Measurements from ENCODE around the gene FAM43B. TPM values are rescaled to one million over a fixed set of nuclear protein-coding genes. Genes with fewer than 3 reads are reported as not detected.

FAM43B gene
- polyA plus RNA-seq, 3 donors: not detected

GRCh38 chr1:20597650-20598049 lies 45.3 kb downstream of the FAM43B start:
- intact Hi-C loops (cut with micrococcal nuclease): no loop called here
- TF ChIP-seq CTCF (IDR thresholded peaks at IDR 0.05): no peak
- H3K27ac ChIP-seq (ENCODE audit: low read depth in 1 of 2, low read length in 2 of 2): peak overlapping the region; percentile 58 to 87
- Mint-ChIP-seq H3K36me3 (peaks cover 52 to 73% of the 10 kb centered on the region in 2 donors), H3K27ac (peak overlapping the region; percentile 82 to 93 (median 91)), H3K4me3 (peak overlapping the region; percentile 60 to 66), H3K9me3 (peaks cover 0 to 2% (median 0%) of the 10 kb centered on the region in 7 donors), H3K27me3 (ENCODE audit: low read depth in 3 of 3) (peaks cover 0 to 1% (median 0%) of the 10 kb centered on the region in 3 donors), H3K4me1 (peaks cover 87% of the 10 kb centered on the region)
- H4K20me1 ChIP-seq (ENCODE audit: insufficient read depth, low read length): peaks cover 27% of the 10 kb centered on the region
- no peaks in the 10 kb centered on the region for H3K9me3 ChIP-seq (replicated peaks in 1 of 2; ENCODE audit: control insufficient read depth in 1 of 2, insufficient read depth in 1 of 2, low read length in 2 of 2)
- H3K4me1 ChIP-seq (ENCODE audit: control insufficient read depth in 1 of 2, insufficient read depth in 2 of 2, low read length in 2 of 2): peaks cover 61 to 84% of the 10 kb centered on the region in 2 donors
- no peak overlapping the region for H2AFZ ChIP-seq (ENCODE audit: insufficient read depth, low read depth, low read length, poor library complexity, severe bottlenecking)
- peaks cover 89% of the 10 kb centered on the region for H3K79me2 ChIP-seq (ENCODE audit: insufficient read depth, low read length)
- WGBS (ENCODE audit: insufficient coverage): no CpG with 5 or more reads among the region's 3 CpGs
- peak overlapping the region in 1 of 3 experiments; percentile 67 for H3K4me3 ChIP-seq (replicated peaks in 1 of 3; ENCODE audit: low read depth in 2 of 3, low read length in 3 of 3)
- DNase-seq: peak; percentile 25 to 54 (median 42)
- H3K27me3 ChIP-seq (ENCODE audit: control insufficient read depth in 2 of 2, insufficient read depth in 2 of 2, low read length in 2 of 2): no peaks in the 10 kb centered on the region
- H3K4me2 ChIP-seq (replicated peaks; ENCODE audit: extremely low read depth, low read length, poor library complexity, severe bottlenecking): peak overlapping the region; percentile 74
- peak overlapping the region; percentile 1 for H3K9ac ChIP-seq (ENCODE audit: insufficient read depth, low read length, poor library complexity, severe bottlenecking)
- peaks cover 26 to 54% of the 10 kb centered on the region in 2 donors for H3K36me3 ChIP-seq (replicated peaks in 1 of 2; ENCODE audit: control insufficient read depth in 1 of 2, insufficient read depth in 2 of 2, low read length in 2 of 2)

DNA sequence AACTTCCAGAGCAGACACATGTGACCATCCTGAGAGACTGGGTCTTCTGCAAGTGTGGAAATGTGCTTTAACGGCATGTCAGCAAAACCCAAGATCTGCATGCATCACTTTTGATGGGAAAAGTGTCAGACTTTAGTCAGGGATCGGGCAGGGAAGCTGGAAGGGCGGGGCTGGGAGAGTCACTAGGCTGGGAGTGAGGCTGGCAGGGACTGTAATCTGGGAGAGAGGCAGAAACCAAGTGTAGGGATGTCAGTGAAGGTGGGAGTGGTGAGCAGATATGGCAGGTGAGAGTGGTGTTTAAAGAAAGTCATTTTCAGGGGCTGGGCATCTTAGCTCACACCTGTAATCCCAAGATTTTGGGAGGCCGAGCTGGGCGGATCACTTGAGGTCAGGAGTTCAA lies 47.8 kb downstream of the FAM43B start:
- peaks cover 0 to 3% of the 10 kb centered on the region in 2 donors for H3K9me3 ChIP-seq (replicated peaks in 1 of 2; ENCODE audit: control insufficient read depth in 1 of 2, insufficient read depth in 1 of 2, low read length in 2 of 2)
- H4K20me1 ChIP-seq (ENCODE audit: insufficient read depth, low read length): peaks cover 27% of the 10 kb centered on the region
- peaks cover 2 to 32% of the 10 kb centered on the region in 2 donors for H3K36me3 ChIP-seq (replicated peaks in 1 of 2; ENCODE audit: control insufficient read depth in 1 of 2, insufficient read depth in 2 of 2, low read length in 2 of 2)
- no peak overlapping the region for H3K4me3 Mint-ChIP-seq
- peaks cover 80% of the 10 kb centered on the region for H3K79me2 ChIP-seq (ENCODE audit: insufficient read depth, low read length)
- 80% methylated on average over 3 of the region's 5 CpGs for WGBS (ENCODE audit: insufficient coverage)
- no peak for TF ChIP-seq CTCF (IDR thresholded peaks at IDR 0.05)
- peaks cover 0 to 5% (median 0%) of the 10 kb centered on the region in 7 donors for H3K9me3 Mint-ChIP-seq
- no peak overlapping the region for H2AFZ ChIP-seq (ENCODE audit: insufficient read depth, low read depth, low read length, poor library complexity, severe bottlenecking)
- no peak overlapping the region for H3K9ac ChIP-seq (ENCODE audit: insufficient read depth, low read length, poor library complexity, severe bottlenecking)
- no peak overlapping the region for H3K4me3 ChIP-seq (replicated peaks in 1 of 3; ENCODE audit: low read depth in 2 of 3, low read length in 3 of 3)
- H3K4me2 ChIP-seq (replicated peaks; ENCODE audit: extremely low read depth, low read length, poor library complexity, severe bottlenecking): no peak overlapping the region
- intact Hi-C loops (cut with micrococcal nuclease): no loop called here
- peak overlapping the region in 4 of 7 donors; percentile 47 to 77 (median 60) for H3K27ac Mint-ChIP-seq
- H3K36me3 Mint-ChIP-seq: peaks cover 43 to 65% of the 10 kb centered on the region in 2 donors
- H3K4me1 Mint-ChIP-seq: peaks cover 89% of the 10 kb centered on the region
- H3K4me1 ChIP-seq (ENCODE audit: control insufficient read depth in 1 of 2, insufficient read depth in 2 of 2, low read length in 2 of 2): peaks cover 77 to 95% of the 10 kb centered on the region in 2 donors
- DNase-seq: no peak
- peak overlapping the region in 1 of 2 donors; percentile 27 for H3K27ac ChIP-seq (ENCODE audit: low read depth in 1 of 2, low read length in 2 of 2)
- no peaks in the 10 kb centered on the region for H3K27me3 ChIP-seq (ENCODE audit: control insufficient read depth in 2 of 2, insufficient read depth in 2 of 2, low read length in 2 of 2)
- peaks cover 0 to 1% (median 0%) of the 10 kb centered on the region in 3 donors for H3K27me3 Mint-ChIP-seq (ENCODE audit: low read depth in 3 of 3)
